HG03442 (cell line): ENCODE results near the gene CERT1.
"Not testable (repeated sequence)": the region's sequence is repeated elsewhere in the genome, so short reads cannot be mapped to it uniquely, and the experiment has no call there.

Experiments used
- ATAC-seq: cut with Tn5 transposase; IDR thresholded peaks from one replicate; pipeline ENCODE4 v1.9.1; 2021; ENCODE audit warnings: mild to moderate bottlenecking, moderate library complexity; ENCODE audit not compliant: unreplicated experiment

The CERT1 gene

DNA sequence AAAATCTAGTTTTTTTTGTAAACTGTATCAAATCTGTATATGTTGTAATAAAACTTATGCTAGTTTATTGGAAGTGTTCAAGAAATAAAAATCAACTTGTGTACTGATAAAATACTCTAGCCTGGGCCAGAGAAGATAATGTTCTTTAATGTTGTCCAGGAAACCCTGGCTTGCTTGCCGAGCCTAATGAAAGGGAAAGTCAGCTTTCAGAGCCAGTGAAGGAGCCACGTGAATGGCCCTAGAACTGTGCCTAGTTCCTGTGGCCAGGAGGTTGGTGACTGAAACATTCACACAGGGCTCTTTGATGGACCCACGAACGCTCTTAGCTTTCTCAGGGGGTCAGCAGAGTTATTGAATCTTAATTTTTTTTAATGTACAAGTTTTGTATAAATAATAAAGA is 150.1 kb downstream of the CERT1 start:
- ATAC-seq: no peak

DNA sequence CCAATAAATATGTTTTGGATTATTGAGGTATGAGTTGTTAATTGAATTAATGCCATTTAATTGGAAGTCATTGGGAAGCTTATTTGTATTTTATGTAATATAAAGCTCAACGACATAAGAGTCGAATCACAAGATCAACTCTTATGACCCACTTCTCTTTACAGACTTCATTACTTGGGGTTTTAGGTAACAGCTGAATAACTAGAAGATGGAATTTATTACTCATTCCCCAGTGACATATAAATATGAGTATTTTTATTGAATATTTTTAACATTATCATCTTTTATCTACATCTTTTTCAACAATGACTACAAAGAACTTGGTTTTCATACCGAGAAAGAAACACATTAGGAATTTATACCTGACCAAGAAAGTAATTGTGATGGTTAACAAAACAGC is 153.3 kb downstream of the CERT1 start:
- no peak for ATAC-seq

DNA sequence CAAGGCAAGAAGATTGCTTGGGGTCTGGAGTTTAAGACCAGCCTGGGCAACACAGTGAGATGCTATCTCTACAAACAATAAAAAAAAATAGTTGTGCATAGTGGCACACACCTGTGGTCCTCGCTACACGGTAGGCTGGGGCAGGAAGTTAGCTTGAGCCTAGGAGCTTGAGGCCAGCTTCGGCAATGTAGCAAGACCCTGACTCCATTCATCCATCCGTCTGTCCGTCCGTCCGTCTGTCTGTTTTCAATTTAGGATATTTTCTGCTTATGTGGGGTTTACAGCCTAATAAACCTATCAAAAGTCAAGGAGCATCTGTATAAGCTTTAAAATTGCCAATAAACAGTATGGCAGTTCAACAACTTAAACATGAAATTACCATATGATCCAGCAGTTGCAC is 154.7 kb downstream of the CERT1 start:
- no peak for ATAC-seq

DNA sequence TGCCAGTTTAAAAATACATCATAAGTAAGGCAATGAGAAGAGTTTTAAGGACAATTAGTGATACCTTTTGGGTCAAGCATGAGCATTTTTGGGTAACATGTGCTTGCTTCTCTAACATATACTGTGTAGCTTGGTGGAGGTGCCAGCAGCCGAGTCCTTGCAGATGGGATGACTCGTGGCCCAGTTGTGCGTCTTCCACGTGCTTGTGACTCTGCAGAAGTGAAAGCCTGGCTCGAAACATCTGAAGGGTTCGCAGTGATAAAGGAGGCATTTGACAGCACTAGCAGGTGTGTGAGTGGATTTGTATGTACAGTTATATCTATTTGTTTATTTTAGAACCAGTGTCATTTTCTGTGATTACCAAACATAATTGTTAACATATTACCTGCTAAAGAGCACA is 156.2 kb downstream of the CERT1 start:
- ATAC-seq: no peak

DNA sequence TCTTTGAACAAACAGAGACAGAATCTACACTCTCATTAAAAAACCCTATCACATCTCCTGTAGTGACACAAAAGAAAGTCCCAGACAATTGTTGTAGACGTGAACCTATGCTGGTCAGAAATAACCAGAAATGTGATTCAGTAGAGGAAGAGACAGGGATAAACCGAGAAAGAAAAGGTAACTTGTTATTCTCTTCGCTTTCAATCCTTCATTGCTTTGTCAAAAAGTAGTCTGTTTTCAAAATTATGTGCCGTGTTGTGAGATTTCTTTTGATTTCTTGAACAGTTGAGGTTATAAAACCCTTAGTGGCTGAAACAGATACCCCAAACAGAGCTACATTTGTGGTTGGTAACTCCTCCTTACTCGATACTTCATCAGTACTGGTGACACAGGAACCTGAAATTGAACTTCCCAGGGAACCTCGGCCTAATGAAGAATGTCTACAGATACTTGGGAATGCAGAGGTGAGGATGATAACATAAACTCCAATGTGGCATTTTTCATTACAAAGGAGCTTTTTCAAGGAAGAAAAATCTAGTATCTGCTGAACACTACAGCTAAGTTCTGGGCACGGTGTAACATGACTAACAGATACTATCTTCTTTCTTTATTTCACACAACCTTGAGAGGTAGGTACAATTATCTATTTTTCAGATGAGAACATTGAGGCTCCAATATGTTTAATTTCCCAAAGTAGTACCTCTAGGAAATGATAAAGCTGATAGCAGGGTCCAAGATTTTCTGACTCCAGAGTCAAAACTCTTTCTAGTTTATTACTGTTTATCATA is 160.1 kb downstream of the CERT1 start:
- ATAC-seq: no peak

DNA sequence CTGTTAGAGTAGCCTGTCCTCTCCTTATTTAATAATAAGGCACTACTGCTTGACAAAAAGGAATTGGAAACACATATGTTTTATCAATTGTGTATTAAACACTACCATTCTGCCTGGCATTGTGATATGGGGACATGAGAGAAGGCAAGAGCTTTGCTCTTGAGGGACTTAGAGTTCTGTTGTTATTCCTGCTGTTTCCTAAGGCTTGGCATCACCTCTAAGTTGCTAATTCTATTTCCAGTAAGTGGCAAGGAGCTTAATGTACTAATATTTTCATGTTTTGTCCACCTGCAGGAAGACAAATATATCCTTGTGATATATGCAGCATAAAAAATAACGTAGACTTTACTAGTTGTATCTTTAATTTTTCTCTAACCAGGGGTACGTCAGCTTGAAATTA is 161.8 kb downstream of the CERT1 start:
- ATAC-seq: no peak

DNA sequence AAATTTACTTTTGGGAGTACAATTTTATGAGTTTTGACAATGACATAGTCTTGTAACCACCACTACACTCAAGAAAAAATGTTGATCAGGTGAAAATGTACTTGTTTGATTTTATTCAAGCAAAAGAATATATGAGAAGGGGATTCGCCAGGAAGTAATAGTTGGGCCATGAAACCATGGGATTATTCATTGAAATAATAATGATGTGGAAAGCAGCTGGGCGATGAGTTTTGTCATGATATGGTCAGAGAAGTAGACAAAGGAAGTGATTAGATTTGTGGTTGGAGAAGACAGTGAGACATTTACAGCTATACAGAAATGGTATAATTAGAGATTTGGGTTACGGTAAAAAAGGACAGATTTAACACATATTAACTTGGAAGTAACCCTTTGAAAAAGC is 163.2 kb downstream of the CERT1 start:
- ATAC-seq: no peak

DNA sequence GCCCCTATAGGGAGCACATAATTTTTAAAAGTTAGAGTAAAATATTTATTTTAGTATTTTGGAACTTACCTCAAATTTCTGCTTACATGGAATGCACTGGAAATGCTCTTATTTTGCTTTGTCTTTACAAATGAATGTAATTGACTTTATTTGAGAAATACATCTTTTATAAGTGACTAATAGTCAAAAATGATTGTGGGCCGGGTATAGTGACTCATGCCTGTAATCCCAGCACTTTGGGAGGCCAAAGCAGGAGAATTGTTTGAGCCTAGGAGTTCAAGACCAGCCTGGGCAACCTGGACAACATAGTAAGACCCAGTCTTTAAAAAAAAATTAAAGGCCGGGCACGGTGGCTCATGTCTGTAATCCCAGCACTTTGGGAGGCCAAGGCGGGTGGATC is 168.6 kb downstream of the CERT1 start:
- no peak for ATAC-seq

DNA sequence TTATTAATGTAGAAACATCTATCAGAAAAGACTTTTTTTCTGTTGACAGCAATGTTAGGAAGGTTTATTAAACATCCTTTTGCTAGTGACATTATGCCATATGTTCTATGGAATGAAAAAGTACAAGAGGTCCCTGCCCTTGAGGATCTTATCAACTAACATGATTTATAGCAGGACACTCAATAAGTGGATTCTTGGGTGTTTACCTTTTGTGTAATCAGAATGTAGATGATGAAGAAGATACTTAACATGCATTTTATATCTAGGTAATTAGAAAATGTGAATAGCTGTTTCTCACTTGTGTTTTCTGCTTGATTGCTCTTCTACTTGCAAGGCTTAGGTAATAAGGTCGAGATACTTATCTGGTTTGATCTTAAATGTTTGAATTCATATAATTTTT is 169.5 kb downstream of the CERT1 start:
- ATAC-seq: no peak

DNA sequence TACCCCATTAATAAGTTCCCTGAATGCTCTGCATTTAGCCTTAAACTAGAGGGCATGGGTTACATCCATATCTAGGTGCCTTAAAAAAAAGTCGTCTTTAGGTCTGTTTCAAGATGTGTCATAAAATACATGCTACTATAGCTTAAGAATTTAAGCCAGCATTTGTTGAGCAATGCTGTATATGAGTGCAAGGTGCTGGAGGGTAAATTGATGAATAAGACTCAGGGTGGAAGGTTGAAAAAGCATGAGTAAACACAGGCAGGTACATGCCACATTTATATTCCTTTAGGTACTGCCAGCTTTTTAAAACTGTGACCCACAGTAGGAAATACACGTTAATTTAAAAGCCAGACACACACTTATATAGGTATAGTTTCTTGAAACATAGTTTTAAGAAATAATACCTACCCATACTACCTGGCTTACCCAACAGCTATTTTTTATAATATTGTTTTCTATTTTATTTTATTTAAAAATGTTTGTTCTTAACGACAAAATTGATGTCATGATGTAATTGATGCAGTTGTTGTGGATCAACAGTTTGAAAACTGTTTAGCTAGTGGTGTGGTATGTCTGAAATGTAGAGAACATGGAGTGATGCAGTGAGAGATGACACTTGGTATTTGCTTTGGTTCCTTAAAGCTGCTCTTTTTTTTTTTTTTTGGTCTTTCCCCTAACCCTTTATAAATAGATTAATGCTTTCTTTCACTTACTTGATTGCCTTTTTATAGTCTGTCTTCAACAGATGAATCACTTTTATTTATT is 170.5 kb downstream of the CERT1 start:
- ATAC-seq: no peak

DNA sequence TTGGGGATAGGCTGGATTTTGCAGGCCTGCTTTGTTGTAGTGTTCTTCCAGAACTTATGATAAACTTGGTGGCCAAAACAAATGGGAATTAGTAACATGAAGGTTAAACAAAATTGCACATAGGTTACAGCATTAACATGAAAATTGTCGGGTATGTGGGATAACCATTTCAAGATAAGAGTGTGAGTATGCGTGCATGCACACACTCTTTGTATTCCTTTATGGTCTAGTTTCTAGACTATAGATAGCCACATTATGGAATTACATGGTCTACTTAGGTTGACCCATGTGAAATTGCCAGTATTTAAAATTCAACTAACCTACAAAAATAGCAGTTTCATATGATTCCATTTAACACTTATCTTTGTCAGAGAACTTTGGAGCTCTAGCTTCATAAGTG is 173.0 kb downstream of the CERT1 start:
- ATAC-seq: no peak

DNA sequence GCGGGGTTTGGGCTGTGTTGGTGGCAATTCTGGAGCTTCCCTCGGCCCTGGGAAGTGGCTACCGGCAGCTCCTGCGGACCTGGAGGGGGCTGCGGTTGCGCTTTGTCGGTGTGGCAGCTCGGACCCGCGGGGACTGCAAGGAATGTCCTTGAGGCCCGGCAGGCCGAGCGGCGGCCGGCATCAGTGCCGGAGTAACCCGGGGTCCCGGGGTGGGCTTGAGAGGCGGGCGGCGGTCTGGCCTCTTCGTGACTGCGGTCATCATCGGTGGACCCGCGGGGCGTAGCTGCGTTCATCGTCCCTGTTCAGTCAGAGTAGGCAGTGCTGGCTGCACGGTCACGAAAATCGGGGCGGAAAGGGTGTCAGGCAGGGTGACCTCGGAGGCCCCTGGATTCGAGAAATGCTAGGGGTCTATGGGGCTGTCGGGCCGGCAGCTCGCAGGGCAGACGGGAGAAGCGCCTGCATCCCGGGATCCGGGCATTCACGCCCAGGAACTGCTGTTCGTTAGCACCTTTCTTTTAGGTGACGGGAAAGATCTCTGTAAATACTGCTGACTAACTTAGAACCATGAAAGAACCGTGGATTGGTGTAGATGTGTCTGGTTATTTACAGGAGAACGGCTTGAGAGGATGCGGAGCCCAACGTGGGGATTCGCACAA is 173.9 kb downstream of the CERT1 start:
- ATAC-seq: peak; percentile 0

DNA sequence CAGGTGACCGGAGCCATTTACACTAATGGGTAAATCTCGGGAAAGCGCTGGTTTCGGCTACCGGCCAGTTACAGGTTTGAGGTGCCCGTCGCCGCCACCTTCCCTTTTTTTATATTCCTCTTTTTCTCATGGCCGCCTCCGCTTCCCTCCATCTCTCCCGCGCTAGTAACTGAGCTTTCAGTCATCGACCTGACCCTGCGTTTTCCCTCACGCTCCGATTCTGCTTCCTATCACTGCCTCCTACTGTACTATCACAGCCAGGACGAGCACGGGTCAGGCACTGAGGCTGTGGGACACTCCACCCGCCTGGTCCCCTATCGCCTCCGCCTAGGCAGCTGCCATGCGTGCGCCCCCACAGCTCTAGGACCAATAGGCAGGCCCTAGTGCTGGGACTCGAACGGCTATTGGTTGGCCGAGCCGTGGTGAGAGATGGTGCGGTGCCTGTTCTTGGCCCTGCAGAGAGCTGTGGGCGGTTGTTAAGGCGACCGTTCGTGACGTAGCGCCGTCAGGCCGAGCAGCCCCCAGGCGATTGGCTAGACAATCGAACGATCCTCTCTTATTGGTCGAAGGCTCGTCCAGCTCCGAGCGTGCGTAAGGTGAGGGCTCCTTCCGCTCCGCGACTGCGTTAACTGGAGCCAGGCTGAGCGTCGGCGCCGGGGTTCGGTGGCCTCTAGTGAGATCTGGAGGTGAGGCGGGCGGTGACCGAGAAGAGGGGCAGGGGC is 174.7 kb downstream of the CERT1 start, which contains the start of gene HMGCR:
TSS of gene HMGCR (plus strand) at position 606 of the 722 bp plus-strand sequence. CDS start 5,386 bp downstream, outside the sequence.
- peak; percentile 96 for ATAC-seq

DNA sequence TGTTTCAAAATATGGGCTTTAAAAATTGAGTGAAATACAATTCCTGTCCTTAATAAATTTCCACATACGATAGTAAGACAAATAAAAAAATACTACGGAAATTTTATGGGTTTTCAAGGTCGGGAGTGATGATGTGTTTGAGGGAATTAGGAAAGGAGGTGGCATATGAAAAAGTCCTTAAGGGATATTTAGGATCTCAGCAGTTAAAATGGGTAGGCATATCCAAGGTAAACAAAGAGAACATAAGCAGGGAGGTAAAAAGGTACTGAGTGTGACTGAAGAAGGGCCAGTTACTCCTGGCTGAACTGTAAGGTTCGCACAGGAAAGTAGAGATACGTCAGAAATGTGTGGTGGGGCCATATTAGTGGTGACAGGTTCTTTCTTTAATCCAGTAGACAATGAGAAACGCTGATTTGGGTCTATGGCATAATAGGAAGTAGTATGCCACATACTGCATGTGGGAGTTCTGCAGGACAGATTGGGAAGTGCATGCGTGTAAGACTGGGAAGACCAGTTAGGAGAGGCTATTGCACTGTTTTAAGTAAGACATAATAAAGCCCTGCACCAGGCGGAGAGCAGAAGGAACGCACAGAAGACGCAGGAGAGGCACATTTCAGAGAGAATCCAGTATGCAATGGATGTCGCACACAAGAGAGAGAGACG is 175.3 kb downstream of the CERT1 start:
- no peak for ATAC-seq

DNA sequence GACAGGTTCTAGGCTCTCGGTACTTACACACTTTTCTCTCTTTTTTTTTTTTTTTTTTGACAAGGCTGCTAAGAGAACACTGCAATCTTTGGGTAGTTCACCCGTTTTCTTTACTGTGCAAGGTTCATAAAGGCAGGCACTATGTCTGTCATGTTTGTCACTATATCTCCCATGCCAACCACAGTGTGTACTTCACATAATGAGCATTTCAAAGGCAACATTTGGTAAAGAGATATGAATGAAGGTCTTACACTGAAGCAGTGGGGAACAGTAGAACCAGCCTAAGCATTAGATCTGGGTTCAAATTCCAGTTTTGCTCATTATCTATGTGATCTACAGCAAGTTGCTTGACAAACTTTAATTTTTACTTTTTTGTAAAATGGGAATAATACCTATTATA is 175.9 kb downstream of the CERT1 start:
- ATAC-seq: no peak

DNA sequence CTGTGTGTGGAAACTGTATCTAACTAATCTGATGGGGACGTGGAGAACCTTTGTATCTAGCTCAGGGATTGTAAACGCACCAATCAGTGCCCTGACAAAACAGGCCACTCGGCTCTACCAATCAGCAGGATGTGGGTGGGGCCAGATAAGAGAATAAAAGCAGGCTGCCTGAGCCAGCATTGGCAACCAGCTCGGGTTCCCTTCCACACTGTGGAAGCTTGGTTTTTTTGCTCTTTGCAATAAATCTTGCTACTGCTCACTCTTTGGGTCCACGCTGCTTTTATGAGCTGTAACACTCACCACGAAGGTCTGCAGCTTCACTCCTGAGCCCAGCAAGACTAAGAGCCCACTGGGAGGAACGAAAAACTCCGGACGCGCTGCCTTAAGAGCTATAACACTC is 177.0 kb downstream of the CERT1 start:
- not testable (repeated sequence) for ATAC-seq

DNA sequence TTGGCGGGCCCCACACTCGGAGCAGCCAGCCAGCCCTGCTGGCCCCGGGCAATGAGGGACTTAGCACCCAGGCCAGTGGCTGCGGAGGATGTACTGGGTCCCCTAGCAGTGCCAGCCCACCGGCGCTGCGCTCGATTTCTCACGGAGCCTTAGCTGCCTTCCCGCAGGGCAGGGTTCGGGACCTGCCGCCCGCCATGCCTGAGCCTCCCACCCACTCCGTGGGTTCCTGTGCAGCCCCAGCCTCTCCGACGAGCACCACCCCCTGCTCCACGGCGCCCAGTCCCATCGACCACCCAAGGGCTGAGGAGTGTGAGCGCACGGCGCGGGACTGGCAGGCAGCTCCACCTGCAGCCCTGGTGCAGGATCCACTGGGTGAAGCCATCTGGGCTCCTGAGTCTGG is 177.7 kb downstream of the CERT1 start:
- not testable (repeated sequence) for ATAC-seq

DNA sequence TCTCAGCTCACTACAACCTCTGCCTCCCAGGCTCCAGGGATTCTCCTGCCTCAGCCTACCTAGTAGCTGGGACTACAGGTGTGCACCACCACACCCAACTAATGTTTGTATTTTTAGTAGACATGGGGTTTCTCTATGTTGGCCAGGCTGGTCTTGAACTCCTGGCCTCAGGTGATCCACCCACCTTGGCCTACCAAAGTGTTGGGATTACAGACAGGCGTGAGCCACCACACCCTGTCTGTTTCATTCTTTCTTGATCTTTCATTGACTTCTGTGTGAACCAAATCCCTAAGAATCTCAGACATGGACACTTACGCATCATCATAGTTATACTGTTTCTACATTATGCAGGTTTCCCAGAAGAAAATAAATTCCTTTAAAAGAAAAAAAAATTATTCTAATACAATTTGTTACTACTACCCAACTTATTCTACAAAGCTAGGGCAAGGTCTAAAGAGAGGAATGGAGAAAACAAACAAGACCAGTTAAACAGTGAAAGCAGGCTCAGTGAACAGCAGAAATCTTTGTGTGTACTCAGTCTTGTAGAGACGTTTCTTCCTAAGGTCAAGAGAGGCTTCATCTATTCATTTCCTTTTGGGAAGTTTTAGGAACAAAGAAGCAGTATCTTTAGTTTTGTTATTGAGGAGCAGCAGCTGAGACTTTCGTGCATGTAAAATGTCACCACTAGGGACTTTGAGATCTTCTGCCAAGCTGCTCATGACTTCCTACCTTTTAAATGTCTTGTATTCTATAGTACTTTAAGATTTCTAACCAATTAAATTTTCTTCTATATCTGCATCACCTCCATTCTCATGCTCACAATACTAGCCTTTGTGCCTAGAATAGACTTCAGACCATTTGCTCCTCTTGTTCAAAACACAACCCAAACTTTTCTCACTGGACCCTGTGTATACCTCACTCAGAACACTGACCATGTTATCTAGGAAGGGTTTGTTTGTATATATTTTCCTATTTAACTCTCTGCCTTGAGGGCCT is 180.0 kb downstream of the CERT1 start:
- no peak for ATAC-seq

DNA sequence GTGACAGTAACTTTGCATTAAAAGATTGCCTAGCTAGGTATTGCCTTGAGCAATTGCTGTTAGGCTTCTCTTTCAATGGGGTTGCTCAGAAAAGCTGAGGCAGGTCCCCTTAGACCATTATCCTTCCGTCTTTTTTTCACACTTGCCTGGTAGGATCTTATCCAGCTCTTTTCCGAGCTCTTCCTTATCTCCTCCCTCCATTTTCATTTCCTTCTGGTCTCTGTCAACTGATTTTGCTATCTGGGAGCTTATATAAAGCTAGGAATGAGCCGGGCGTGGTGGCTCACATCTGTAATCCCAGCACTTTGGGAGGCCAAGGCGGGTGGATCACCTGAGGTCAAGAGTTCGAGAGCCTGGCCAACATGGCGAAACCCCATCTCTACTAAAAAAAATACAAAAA is 181.0 kb downstream of the CERT1 start:
- no peak for ATAC-seq
